SU-DHL-6 (cell line): ENCODE measurements around the gene BCAS1.

Experiments
- EZH2phosphoT487 ChIP-seq: fragments of 200-600 bp; sonication (generic), shearing (Covaris generic); conservative IDR thresholded peaks from 2 replicates; pipeline ENCODE4 v1.6.1; 2018; ENCODE audit warnings: mild to moderate bottlenecking, antibody characterized with exemption, low read length, moderate library complexity, mixed read lengths
- TF ChIP-seq, protein P1 (sequence below): fragments of 200-600 bp; sonication (generic); IDR thresholded peaks from one replicate; pipeline ENCODE4 v1.5.1; 2017; ENCODE audit warnings: antibody characterized with exemption, mild to moderate bottlenecking, low read length, moderate library complexity; ENCODE audit not compliant: insufficient read depth, poor library complexity, severe bottlenecking

DNA sequence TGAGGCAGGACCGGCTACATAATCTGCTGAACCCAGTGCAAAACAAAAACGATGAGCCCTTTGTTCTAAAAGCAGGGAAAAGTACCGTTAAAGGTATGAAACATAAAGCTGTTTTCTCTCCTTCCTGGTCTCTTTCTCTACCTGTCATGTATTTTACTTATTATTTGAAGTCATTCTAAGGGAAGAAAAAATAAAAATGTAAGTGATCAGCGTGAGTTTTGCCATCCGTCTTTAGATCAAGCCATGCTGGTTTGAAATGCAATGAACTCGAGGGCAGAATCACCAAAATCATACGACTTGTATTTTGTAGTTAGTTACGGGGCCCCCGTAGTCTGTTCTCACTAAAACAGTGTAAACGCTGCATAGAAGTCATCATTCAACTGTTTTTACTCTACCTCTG lies 2.9 kb upstream of the BCAS1 start:
- TF ChIP-seq, protein P1, sequence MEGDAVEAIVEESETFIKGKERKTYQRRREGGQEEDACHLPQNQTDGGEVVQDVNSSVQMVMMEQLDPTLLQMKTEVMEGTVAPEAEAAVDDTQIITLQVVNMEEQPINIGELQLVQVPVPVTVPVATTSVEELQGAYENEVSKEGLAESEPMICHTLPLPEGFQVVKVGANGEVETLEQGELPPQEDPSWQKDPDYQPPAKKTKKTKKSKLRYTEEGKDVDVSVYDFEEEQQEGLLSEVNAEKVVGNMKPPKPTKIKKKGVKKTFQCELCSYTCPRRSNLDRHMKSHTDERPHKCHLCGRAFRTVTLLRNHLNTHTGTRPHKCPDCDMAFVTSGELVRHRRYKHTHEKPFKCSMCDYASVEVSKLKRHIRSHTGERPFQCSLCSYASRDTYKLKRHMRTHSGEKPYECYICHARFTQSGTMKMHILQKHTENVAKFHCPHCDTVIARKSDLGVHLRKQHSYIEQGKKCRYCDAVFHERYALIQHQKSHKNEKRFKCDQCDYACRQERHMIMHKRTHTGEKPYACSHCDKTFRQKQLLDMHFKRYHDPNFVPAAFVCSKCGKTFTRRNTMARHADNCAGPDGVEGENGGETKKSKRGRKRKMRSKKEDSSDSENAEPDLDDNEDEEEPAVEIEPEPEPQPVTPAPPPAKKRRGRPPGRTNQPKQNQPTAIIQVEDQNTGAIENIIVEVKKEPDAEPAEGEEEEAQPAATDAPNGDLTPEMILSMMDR = no peak
- no peak for TF ChIP-seq EZH2phosphoT487
